ENCODE measurements around the gene SLC25A41. TPM values are rescaled to one million over a fixed set of nuclear protein-coding genes. Genes with fewer than 3 reads are reported as not detected.

SLC25A41 gene
- total and polyA plus RNA-seq, 2 experiments from 2014 or later = 0.27 to 0.50 TPM

- Histone ChIP-seq H3K27ac (no peak overlapping the region), H3K4me3 (no peak overlapping the region), H3K9me3 (ENCODE audit: low read depth) (no peaks in the 10 kb centered on the region), H2AFZ (no peak overlapping the region), H3K9me2 (replicated peaks; ENCODE audit: insufficient read depth) (no peaks in the 10 kb centered on the region), H3K4me2 (no peak overlapping the region), H4K20me1 (ENCODE audit: insufficient read depth, poor library complexity, severe bottlenecking) (no peaks in the 10 kb centered on the region), H3K4me1 (ENCODE audit: insufficient read depth) (no peaks in the 10 kb centered on the region), H3K79me2 (no peaks in the 10 kb centered on the region), H3K36me3 (replicated peaks; ENCODE audit: insufficient read depth, low read depth) (no peaks in the 10 kb centered on the region), H3K27me3 (no peaks in the 10 kb centered on the region)
- 96% methylated on average over 7 of the region's 7 CpGs for WGBS (ENCODE audit: low lambda C conversion rate, missing lambda C conversion rate)
- TF ChIP-seq EZH2 (IDR thresholded peaks at IDR 0.05; ENCODE audit: borderline replicate concordance) (no peak), EZH2phosphoT487 (IDR thresholded peaks at IDR 0.05; ENCODE audit: low read depth, severe bottlenecking, unreplicated experiment) (no peak)
- TF ChIP-seq, protein P1, sequence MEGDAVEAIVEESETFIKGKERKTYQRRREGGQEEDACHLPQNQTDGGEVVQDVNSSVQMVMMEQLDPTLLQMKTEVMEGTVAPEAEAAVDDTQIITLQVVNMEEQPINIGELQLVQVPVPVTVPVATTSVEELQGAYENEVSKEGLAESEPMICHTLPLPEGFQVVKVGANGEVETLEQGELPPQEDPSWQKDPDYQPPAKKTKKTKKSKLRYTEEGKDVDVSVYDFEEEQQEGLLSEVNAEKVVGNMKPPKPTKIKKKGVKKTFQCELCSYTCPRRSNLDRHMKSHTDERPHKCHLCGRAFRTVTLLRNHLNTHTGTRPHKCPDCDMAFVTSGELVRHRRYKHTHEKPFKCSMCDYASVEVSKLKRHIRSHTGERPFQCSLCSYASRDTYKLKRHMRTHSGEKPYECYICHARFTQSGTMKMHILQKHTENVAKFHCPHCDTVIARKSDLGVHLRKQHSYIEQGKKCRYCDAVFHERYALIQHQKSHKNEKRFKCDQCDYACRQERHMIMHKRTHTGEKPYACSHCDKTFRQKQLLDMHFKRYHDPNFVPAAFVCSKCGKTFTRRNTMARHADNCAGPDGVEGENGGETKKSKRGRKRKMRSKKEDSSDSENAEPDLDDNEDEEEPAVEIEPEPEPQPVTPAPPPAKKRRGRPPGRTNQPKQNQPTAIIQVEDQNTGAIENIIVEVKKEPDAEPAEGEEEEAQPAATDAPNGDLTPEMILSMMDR (IDR thresholded peaks at IDR 0.05; ENCODE audit: poor library complexity) = no peak
- no peak for DNase-seq (ENCODE audit: low spot score)
Measured at GRCh38 chr19:6451583-6452222, 18.1 kb upstream of the SLC25A41 start.

- DNase-seq (ENCODE audit: low spot score) = no peak
- Histone ChIP-seq H3K4me2 (no peak overlapping the region), H3K79me2 (no peaks in the 10 kb centered on the region), H4K20me1 (ENCODE audit: insufficient read depth, poor library complexity, severe bottlenecking) (no peaks in the 10 kb centered on the region), H2AFZ (no peak overlapping the region), H3K9me2 (replicated peaks; ENCODE audit: insufficient read depth) (no peaks in the 10 kb centered on the region), H3K27ac (no peak overlapping the region), H3K4me3 (no peak overlapping the region), H3K36me3 (replicated peaks; ENCODE audit: insufficient read depth, low read depth) (no peaks in the 10 kb centered on the region), H3K4me1 (ENCODE audit: insufficient read depth) (no peaks in the 10 kb centered on the region), H3K9me3 (ENCODE audit: low read depth) (no peaks in the 10 kb centered on the region), H3K27me3 (no peaks in the 10 kb centered on the region)
- 96% methylated on average over 5 of the region's 5 CpGs for WGBS (ENCODE audit: low lambda C conversion rate, missing lambda C conversion rate)
- TF ChIP-seq EZH2 (IDR thresholded peaks at IDR 0.05; ENCODE audit: borderline replicate concordance) = no peak
- no peak for TF ChIP-seq EZH2phosphoT487 (IDR thresholded peaks at IDR 0.05; ENCODE audit: low read depth, severe bottlenecking, unreplicated experiment)
Measured at GRCh38 chr19:6450166-6450565, 16.6 kb upstream of the SLC25A41 start.

DNA sequence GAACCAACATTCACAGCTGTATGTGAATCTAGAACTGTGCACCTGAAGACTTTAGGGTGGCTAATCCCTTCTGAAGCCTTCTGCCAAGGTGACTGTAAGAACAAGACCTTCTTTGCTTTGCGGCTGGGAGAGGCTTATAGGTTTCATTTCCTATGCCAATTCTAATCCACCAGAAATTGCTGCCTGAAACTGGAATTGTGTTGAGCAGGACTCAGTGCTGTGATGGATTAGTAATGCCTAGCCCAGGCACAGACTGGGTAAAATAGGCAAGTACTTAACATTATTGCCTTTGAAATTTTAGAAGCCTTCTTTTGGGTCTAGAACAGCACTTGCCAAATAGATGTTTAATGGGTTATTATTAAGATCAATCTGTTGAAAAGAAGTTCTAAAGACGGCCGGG, 14.5 kb upstream of the SLC25A41 start:
- Histone ChIP-seq H3K36me3 (replicated peaks; ENCODE audit: insufficient read depth, low read depth) (no peaks in the 10 kb centered on the region), H3K4me2 (no peak overlapping the region), H3K9me2 (replicated peaks; ENCODE audit: insufficient read depth) (no peaks in the 10 kb centered on the region), H3K27me3 (no peaks in the 10 kb centered on the region), H4K20me1 (ENCODE audit: insufficient read depth, poor library complexity, severe bottlenecking) (no peaks in the 10 kb centered on the region), H3K27ac (no peak overlapping the region), H3K4me3 (no peak overlapping the region), H2AFZ (no peak overlapping the region), H3K79me2 (no peaks in the 10 kb centered on the region), H3K9me3 (ENCODE audit: low read depth) (no peaks in the 10 kb centered on the region), H3K4me1 (ENCODE audit: insufficient read depth) (no peaks in the 10 kb centered on the region)
- TF ChIP-seq EZH2 (IDR thresholded peaks at IDR 0.05; ENCODE audit: borderline replicate concordance) = no peak
- TF ChIP-seq EZH2phosphoT487 (IDR thresholded peaks at IDR 0.05; ENCODE audit: low read depth, severe bottlenecking, unreplicated experiment) = no peak
- TF ChIP-seq, protein P1 (IDR thresholded peaks at IDR 0.05; ENCODE audit: poor library complexity) = no peak
- WGBS (ENCODE audit: low lambda C conversion rate, missing lambda C conversion rate) = 75% methylated on average over 3 of the region's 3 CpGs
- DNase-seq (ENCODE audit: low spot score) = no peak

DNA sequence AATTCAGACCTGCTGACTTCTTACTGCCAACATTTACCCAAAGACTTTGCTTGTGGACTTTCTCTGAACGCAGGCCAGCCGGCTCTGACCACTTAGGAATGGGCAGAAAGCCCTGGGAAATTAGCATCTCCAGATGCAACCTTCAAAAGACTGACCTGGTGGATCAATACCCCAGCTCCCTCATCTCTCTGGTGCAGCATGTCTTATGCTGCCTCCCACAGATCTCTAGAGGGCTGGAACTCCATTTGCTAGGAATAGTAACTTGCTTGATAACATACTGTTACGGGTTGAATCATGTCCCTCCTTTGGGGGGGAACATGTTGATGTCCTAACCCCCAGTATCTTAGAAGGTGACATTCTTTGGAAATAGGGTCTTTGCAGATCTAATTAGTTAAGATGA, 12.9 kb upstream of the SLC25A41 start:
- 89% methylated on average over 3 of the region's 3 CpGs for WGBS (ENCODE audit: low lambda C conversion rate, missing lambda C conversion rate)
- Histone ChIP-seq H3K4me3 (no peak overlapping the region), H2AFZ (no peak overlapping the region), H3K27ac (no peak overlapping the region), H3K9me2 (replicated peaks; ENCODE audit: insufficient read depth) (no peaks in the 10 kb centered on the region), H3K4me2 (no peak overlapping the region), H4K20me1 (ENCODE audit: insufficient read depth, poor library complexity, severe bottlenecking) (no peaks in the 10 kb centered on the region), H3K36me3 (replicated peaks; ENCODE audit: insufficient read depth, low read depth) (no peaks in the 10 kb centered on the region), H3K4me1 (ENCODE audit: insufficient read depth) (no peaks in the 10 kb centered on the region), H3K79me2 (no peaks in the 10 kb centered on the region), H3K9me3 (ENCODE audit: low read depth) (no peaks in the 10 kb centered on the region), H3K27me3 (no peaks in the 10 kb centered on the region)
- TF ChIP-seq EZH2phosphoT487 (IDR thresholded peaks at IDR 0.05; ENCODE audit: low read depth, severe bottlenecking, unreplicated experiment) = no peak
- no peak for DNase-seq (ENCODE audit: low spot score)
